Activated CD4-positive, alpha-beta T cell treated with anti-CD3 and anti-CD28 coated beads, Interleukin-2, amount 50 U/mL, for 48 hours (primary cell): Measurements from ENCODE around the gene RCAN3.
A peak's percentile ranks its signal among the peaks of the same experiment; 100 is the strongest.
"Not testable (repeated sequence)": the region's sequence is repeated elsewhere in the genome, so short reads cannot be mapped to it uniquely, and the experiment has no call there.

Experiments
- DNase-seq, 2 experiments: peaks; one replicate each; pipeline ENCODE4 v3.0.0-alpha.2; 2020

The RCAN3 gene

GRCh38 chr1:24502709-24503058, at the start of gene RCAN3:
RCAN3 (plus strand) TSS chr1:24502836; CDS start chr1:24514373, 11,537 bp downstream.
- DNase-seq, result peak; percentile 87 to 89

GRCh38 chr1:24452922-24453485, 49.6 kb upstream of the RCAN3 start:
- no peak for DNase-seq

GRCh38 chr1:24454673-24455072, 48.0 kb upstream of the RCAN3 start:
- no peak for DNase-seq

- no peak for DNase-seq
Observed at GRCh38 chr1:24455272-24455671, 47.4 kb upstream of the RCAN3 start.

- DNase-seq, result no peak
Observed at GRCh38 chr1:24457866-24458265, 44.8 kb upstream of the RCAN3 start.

GRCh38 chr1:24459551-24460266, 42.9 kb upstream of the RCAN3 start:
- DNase-seq, result no peak

- not testable (repeated sequence) for DNase-seq
Observed at GRCh38 chr1:24462128-24462527, 40.5 kb upstream of the RCAN3 start.

GRCh38 chr1:24463776-24464735, 38.6 kb upstream of the RCAN3 start:
- DNase-seq, result no peak

- no peak for DNase-seq
Observed at GRCh38 chr1:24465099-24465498, 37.5 kb upstream of the RCAN3 start.

GRCh38 chr1:24465638-24466037, 37.0 kb upstream of the RCAN3 start:
- no peak for DNase-seq

- no peak for DNase-seq
Observed at GRCh38 chr1:24468685-24469316, 33.8 kb upstream of the RCAN3 start.

GRCh38 chr1:24470592-24470991, 32.0 kb upstream of the RCAN3 start:
- DNase-seq, result no peak

GRCh38 chr1:24472527-24473251, 29.9 kb upstream of the RCAN3 start:
- DNase-seq, result no peak

- no peak for DNase-seq
Observed at GRCh38 chr1:24474193-24474592, 28.4 kb upstream of the RCAN3 start.

- DNase-seq, result no peak
Observed at GRCh38 chr1:24475700-24476099, 26.9 kb upstream of the RCAN3 start.

- DNase-seq, result no peak
Observed at GRCh38 chr1:24476571-24476970, 26.1 kb upstream of the RCAN3 start.

- DNase-seq, result no peak
Observed at GRCh38 chr1:24477309-24477708, 25.3 kb upstream of the RCAN3 start.

- peak; percentile 64 to 72 for DNase-seq
Observed at GRCh38 chr1:24481101-24481500, 21.5 kb upstream of the RCAN3 start.

- no peak for DNase-seq
Observed at GRCh38 chr1:24481843-24482610, 20.6 kb upstream of the RCAN3 start.

GRCh38 chr1:24483441-24483840, 19.2 kb upstream of the RCAN3 start:
- peak in 1 of 2 experiments; percentile 49 for DNase-seq

- no peak for DNase-seq
Observed at GRCh38 chr1:24484199-24484598, 18.4 kb upstream of the RCAN3 start.
